Fibroblast of mammary gland (primary cell): ENCODE measurements around the gene PRPF40A.

Experiments
- DNase-seq: peaks from one replicate; pipeline ENCODE4 v3.0.0-alpha.2; 2010; ENCODE audit warnings: low read depth
- H3K4me3 ChIP-seq: 2 replicates; pipeline ENCODE4 v1.5.1; 2011; ENCODE audit warnings: low read depth, mild to moderate bottlenecking, low read length, moderate library complexity; ENCODE audit not compliant: control insufficient read depth
- TF ChIP-seq, protein P1 (sequence below): conservative IDR thresholded peaks from 2 replicates; pipeline ENCODE4 v1.5.1; 2011; ENCODE audit warnings: low read depth, low read length, inconsistent platforms; ENCODE audit not compliant: control insufficient read depth, insufficient read depth

Gene PRPF40A

GRCh38 chr2:152606941-152607340 lies 110.3 kb downstream of the PRPF40A start:
- DNase-seq, result no peak
- no peak overlapping the region for H3K4me3 ChIP-seq
- TF ChIP-seq, protein P1, sequence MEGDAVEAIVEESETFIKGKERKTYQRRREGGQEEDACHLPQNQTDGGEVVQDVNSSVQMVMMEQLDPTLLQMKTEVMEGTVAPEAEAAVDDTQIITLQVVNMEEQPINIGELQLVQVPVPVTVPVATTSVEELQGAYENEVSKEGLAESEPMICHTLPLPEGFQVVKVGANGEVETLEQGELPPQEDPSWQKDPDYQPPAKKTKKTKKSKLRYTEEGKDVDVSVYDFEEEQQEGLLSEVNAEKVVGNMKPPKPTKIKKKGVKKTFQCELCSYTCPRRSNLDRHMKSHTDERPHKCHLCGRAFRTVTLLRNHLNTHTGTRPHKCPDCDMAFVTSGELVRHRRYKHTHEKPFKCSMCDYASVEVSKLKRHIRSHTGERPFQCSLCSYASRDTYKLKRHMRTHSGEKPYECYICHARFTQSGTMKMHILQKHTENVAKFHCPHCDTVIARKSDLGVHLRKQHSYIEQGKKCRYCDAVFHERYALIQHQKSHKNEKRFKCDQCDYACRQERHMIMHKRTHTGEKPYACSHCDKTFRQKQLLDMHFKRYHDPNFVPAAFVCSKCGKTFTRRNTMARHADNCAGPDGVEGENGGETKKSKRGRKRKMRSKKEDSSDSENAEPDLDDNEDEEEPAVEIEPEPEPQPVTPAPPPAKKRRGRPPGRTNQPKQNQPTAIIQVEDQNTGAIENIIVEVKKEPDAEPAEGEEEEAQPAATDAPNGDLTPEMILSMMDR, result no peak

GRCh38 chr2:152606081-152606480 lies 111.2 kb downstream of the PRPF40A start:
- no peak overlapping the region for H3K4me3 ChIP-seq
- DNase-seq, result no peak
- TF ChIP-seq, protein P1, result no peak

DNA sequence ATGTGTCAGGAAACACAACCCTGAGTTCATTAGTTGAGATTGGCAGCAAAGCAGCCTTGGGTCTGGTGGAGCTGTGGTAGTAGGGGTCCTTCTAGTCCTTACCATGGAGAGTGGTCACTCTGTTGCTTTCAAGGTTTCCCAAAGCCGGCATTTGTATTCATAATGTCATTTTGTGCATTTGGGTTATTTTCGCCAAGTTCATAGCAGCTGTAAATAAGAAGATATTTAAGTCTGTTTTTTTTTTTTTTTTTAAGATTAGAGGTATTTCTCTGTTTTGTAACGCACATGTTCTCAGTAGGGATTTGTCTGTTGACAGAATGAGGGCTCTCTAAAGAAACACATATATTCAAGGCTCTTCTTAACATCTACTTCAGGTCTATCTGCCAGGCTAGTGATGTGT lies 114.1 kb downstream of the PRPF40A start:
- no peak overlapping the region for H3K4me3 ChIP-seq
- TF ChIP-seq, protein P1, result no peak
- DNase-seq, result no peak

DNA sequence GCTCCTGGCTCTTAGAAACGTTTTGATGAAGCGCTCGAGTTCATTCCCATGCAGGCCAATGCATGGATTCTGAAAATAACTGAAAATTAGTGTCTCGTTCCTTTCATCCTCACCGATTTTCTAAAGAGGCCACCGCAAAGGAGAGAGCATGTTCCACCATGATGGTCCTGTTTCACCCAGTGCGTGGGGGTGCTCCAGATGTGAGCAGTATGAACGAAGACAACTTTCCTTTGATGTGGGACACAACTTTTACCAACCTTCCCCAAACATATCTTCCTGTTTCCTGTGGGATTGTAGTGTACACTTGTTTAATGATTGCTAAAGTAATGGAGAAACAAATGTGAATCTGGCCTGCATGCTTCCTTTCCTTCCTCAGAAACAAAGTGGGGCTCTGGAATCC lies 114.5 kb downstream of the PRPF40A start:
- no peak for DNase-seq
- H3K4me3 ChIP-seq, result no peak overlapping the region
- TF ChIP-seq, protein P1, result no peak
